Vagina (tissue), 2 donors: ENCODE results near the gene CFAP20. TPM values are rescaled to one million over a fixed set of nuclear protein-coding genes. Genes with fewer than 3 reads are reported as not detected.

ENCODE experiments used
- DNase-seq, 2 donors: peaks; one replicate each; pipeline ENCODE4 v3.0.0-alpha.2; 2017; ENCODE audit errors: extremely low spot score in 2 of 2
- H3K27ac ChIP-seq: fragments of 200-600 bp; sonication (generic); one replicate; pipeline ENCODE4 v1.5.1; 2019
- H3K27me3 ChIP-seq: fragments of 200-600 bp; sonication (generic); one replicate; pipeline ENCODE4 v1.5.1; 2019
- H3K36me3 ChIP-seq, 2 donors: fragments of 200-600 bp; sonication (generic); one replicate each; pipeline ENCODE4 v1.5.1; 2017 to 2019
- H3K4me1 ChIP-seq: fragments of 200-600 bp; sonication (generic); one replicate; pipeline ENCODE4 v1.5.1; 2019
- H3K4me3 ChIP-seq, 2 donors: fragments of 200-600 bp; sonication (generic); 1 replicate in 1 of 2; 2 replicates in 1 of 2; pipeline ENCODE4 v1.5.1; 2016 to 2019
- H3K9me3 ChIP-seq: fragments of 200-600 bp; sonication (generic); one replicate; pipeline ENCODE4 v1.5.1; 2019
- CTCF ChIP-seq, 3 experiments: fragments of 450-650 bp in 2 of 3; fragments of 200-600 bp in 1 of 3; sonication (generic) in 1 of 3; IDR thresholded peaks; one replicate each; pipeline ENCODE4 v1.5.1; 2017 to 2019; ENCODE audit warnings: antibody characterized with exemption in 3 of 3, mild to moderate bottlenecking in 2 of 3, moderate library complexity in 2 of 3
- POLR2A ChIP-seq, 2 donors: fragments of 450-650 bp; IDR thresholded peaks; one replicate each; pipeline ENCODE4 v1.6.1; 2017; ENCODE audit warnings: antibody characterized with exemption in 2 of 2, mild to moderate bottlenecking in 2 of 2, moderate library complexity in 2 of 2
- POLR2AphosphoS5 ChIP-seq, 2 donors: sonication (generic); formaldehyde crosslinking; IDR thresholded peaks; one replicate each; pipeline ENCODE4 v1.9.0; 2017; ENCODE audit warnings: antibody characterized with exemption in 2 of 2, mild to moderate bottlenecking in 2 of 2, low read depth in 1 of 2; ENCODE audit not compliant: insufficient read depth in 1 of 2
- intact Hi-C: fragments of 100-400 bp; cut with DNase I; formaldehyde crosslinking; loops from one replicate; pipeline ENCODE4 v1.15.1; 2023
- total RNA-seq: library from RNA; depleted of rRNA; stranded (reverse); fragments of >200 nt; gene quantifications from one replicate; pipeline ENCODE4 v1.2.3, GENCODE V29; 2016

The CFAP20 gene
- total RNA-seq, 1 donor from 2014 or later, result 72.7 TPM

- TF ChIP-seq CTCF (IDR thresholded peaks at IDR 0.05) (no peak), POLR2AphosphoS5 (IDR thresholded peaks at IDR 0.05; ENCODE audit: insufficient read depth in 1 of 2, low read depth in 1 of 2) (no peak), POLR2A (IDR thresholded peaks at IDR 0.05) (no peak)
- intact Hi-C loops, result no loop called here
- DNase-seq, result no peak
- H3K27me3 ChIP-seq, result no peaks in the 10 kb centered on the region
- no peaks in the 10 kb centered on the region for H3K4me1 ChIP-seq
- H3K9me3 ChIP-seq, result no peaks in the 10 kb centered on the region
- no peak overlapping the region for H3K27ac ChIP-seq
- H3K4me3 ChIP-seq, result no peak overlapping the region
- H3K36me3 ChIP-seq, result peaks cover 0 to 65% of the 10 kb centered on the region in 2 donors
Observed at GRCh38 chr16:58160855-58161254, 31.7 kb upstream of the CFAP20 start.

DNA sequence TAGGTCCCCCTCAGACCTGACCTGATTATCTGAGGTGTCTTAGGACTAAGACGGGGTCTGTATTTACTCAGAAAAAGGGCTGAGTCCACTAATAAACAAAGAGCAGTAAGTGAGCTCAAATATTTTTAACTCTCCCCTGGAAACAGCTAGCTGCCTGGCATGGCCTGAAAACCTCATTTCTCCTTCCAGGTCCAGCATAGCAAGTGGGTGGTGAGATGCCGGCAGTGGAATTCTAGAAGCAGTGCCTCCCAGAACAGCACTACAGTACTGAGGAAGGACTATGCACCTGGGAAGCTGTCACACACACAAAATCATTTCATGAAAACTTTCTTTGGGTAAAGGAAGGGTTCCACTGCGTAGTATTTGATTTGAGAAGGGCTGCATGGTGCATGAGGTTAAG, 29.5 kb upstream of the CFAP20 start:
- TF ChIP-seq CTCF (IDR thresholded peaks at IDR 0.05) (no peak), POLR2AphosphoS5 (IDR thresholded peaks at IDR 0.05; ENCODE audit: insufficient read depth in 1 of 2, low read depth in 1 of 2) (no peak), POLR2A (IDR thresholded peaks at IDR 0.05) (no peak)
- H3K36me3 ChIP-seq, result peaks cover 0 to 43% of the 10 kb centered on the region in 2 donors
- no peaks in the 10 kb centered on the region for H3K4me1 ChIP-seq
- no peaks in the 10 kb centered on the region for H3K27me3 ChIP-seq
- no peak overlapping the region for H3K27ac ChIP-seq
- no peak for DNase-seq
- H3K9me3 ChIP-seq, result no peaks in the 10 kb centered on the region
- intact Hi-C loops, result no loop called here
- H3K4me3 ChIP-seq, result no peak overlapping the region

- H3K36me3 ChIP-seq, result peaks cover 0 to 37% of the 10 kb centered on the region in 2 donors
- TF ChIP-seq POLR2A (IDR thresholded peaks at IDR 0.05), result no peak
- no peak for TF ChIP-seq POLR2AphosphoS5 (IDR thresholded peaks at IDR 0.05; ENCODE audit: insufficient read depth in 1 of 2, low read depth in 1 of 2)
- no peak for TF ChIP-seq CTCF (IDR thresholded peaks at IDR 0.05)
- no peak for DNase-seq
- intact Hi-C loops, result no loop called here
- no peak overlapping the region for H3K27ac ChIP-seq
- no peak overlapping the region for H3K4me3 ChIP-seq
- H3K27me3 ChIP-seq, result no peaks in the 10 kb centered on the region
- no peaks in the 10 kb centered on the region for H3K4me1 ChIP-seq
- no peaks in the 10 kb centered on the region for H3K9me3 ChIP-seq
Observed at GRCh38 chr16:58157951-58158540, 28.9 kb upstream of the CFAP20 start.

- TF ChIP-seq POLR2A (IDR thresholded peaks at IDR 0.05) (no peak), POLR2AphosphoS5 (IDR thresholded peaks at IDR 0.05; ENCODE audit: insufficient read depth in 1 of 2, low read depth in 1 of 2) (no peak), CTCF (IDR thresholded peaks at IDR 0.05) (no peak)
Observed at GRCh38 chr16:58157239-58157638, 28.1 kb upstream of the CFAP20 start.

DNA sequence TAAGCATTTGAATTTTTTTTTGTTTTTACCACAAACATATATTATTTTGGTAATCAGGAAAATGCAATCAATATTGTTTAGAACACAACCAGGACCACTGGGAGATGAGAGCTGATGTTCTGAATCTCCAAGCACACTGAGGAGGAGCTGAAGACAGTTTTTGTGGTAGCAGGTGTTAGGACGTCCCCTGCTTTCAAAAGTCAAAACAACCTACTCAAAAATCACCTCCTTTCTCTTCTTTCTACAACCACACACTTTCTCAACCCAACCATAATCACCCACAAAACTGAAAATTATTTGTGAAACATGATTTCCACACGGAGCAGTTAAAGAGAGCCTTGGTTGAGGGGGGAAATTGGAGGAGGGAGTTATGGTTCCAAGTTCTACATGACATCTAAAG, 26.7 kb upstream of the CFAP20 start:
- Histone ChIP-seq H3K4me1 (no peaks in the 10 kb centered on the region), H3K4me3 (no peak overlapping the region), H3K27me3 (no peaks in the 10 kb centered on the region), H3K27ac (no peak overlapping the region), H3K36me3 (peaks cover 0 to 17% of the 10 kb centered on the region in 2 donors), H3K9me3 (no peaks in the 10 kb centered on the region)
- no peak for DNase-seq
- intact Hi-C loops, result no loop called here
- TF ChIP-seq POLR2A (IDR thresholded peaks at IDR 0.05) (no peak), CTCF (IDR thresholded peaks at IDR 0.05) (no peak), POLR2AphosphoS5 (IDR thresholded peaks at IDR 0.05; ENCODE audit: insufficient read depth in 1 of 2, low read depth in 1 of 2) (no peak)

More at GRCh38 chr16:58157239-58157638, 28.1 kb upstream of the CFAP20 start:
- Histone ChIP-seq H3K27me3 (no peaks in the 10 kb centered on the region), H3K36me3 (peaks cover 0 to 29% of the 10 kb centered on the region in 2 donors), H3K4me3 (no peak overlapping the region), H3K4me1 (no peaks in the 10 kb centered on the region), H3K27ac (no peak overlapping the region), H3K9me3 (no peaks in the 10 kb centered on the region)
- intact Hi-C loops, result no loop called here
- DNase-seq, result no peak
